LNCaP clone FGC (cell line): ENCODE data around the gene DEK.

ENCODE experiments used
- DNase-seq: peaks from one replicate; pipeline ENCODE4 v3.0.0-alpha.2; 2011; ENCODE audit warnings: low read depth
- H3K4me3 ChIP-seq: 2 replicates; pipeline ENCODE4 v1.5.1; 2011; ENCODE audit warnings: mild to moderate bottlenecking, low read depth, low read length, control low read depth
- CTCF ChIP-seq: IDR thresholded peaks from 2 replicates; pipeline ENCODE4 v1.5.1; 2012; ENCODE audit warnings: mild to moderate bottlenecking; ENCODE audit not compliant: control insufficient read depth, insufficient read depth; ENCODE audit errors: extremely low read depth

DEK gene

GRCh38 chr6:18204691-18205090, 59.6 kb downstream of the DEK start:
- no peak overlapping the region for H3K4me3 ChIP-seq
- no peak for TF ChIP-seq CTCF
- DNase-seq = no peak

DNA sequence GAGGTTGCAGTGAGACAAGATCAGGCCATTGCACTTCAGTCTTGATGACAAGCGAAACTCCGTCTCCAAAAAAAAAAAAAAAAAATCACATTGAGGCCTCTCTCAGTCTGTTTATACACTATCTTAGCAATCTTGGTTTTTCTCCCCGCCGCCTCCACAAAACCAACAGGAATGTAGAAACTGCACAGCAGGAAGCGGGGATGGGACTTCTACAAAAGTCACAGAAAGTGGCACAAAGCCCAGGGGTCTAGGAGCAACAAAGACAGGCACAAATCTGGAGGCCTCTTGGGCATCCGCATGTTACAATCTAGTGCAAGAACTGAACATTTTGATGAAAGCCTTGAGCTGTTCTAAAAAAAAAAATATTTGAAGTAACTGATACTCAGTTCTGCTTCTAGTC, 60.5 kb downstream of the DEK start:
- H3K4me3 ChIP-seq = no peak overlapping the region
- no peak for TF ChIP-seq CTCF
- DNase-seq = no peak

DNA sequence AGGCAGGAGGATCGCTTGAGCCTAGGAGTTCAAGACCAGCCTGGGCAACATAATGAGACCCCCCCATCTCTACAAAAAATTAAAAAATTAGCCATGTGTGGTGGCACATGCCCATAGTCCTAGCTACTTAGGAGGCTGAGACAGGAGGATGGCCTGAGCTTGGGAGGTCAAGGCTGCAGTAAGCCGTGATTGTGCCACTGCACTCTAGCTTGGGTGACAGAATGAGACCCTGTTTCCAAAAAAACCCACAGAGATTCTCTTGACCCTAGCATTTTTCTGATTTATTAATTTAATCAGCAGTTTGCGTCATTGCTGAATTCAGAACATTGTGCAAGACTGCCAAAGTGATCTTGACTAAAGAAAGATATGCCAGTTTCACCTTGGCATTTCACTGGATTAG, 72.3 kb downstream of the DEK start:
- no peak for DNase-seq
- no peak overlapping the region for H3K4me3 ChIP-seq
- TF ChIP-seq CTCF = no peak

DNA sequence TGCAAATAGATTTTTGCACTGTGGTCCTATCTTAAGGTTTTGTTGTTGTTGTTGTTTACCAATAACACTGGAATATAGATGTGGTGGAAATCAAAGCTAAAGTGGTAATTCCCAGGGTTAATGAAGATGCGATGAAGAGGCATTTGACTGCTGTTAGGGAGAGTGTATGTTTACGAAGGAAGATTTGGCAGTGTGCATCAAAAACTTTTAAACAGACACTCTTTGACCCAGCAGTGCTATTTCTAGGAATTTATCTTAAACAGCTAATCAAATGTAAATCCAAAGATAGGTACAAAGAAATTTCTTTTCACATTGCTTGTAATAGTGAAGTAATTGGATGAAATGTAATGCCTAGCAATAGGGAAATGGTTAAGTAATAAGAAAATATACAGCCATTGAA, 75.1 kb downstream of the DEK start:
- TF ChIP-seq CTCF = no peak
- H3K4me3 ChIP-seq = no peak overlapping the region
- DNase-seq = no peak

GRCh38 chr6:18187701-18188100, 76.6 kb downstream of the DEK start:
- DNase-seq = no peak
- no peak overlapping the region for H3K4me3 ChIP-seq
- no peak for TF ChIP-seq CTCF

DNA sequence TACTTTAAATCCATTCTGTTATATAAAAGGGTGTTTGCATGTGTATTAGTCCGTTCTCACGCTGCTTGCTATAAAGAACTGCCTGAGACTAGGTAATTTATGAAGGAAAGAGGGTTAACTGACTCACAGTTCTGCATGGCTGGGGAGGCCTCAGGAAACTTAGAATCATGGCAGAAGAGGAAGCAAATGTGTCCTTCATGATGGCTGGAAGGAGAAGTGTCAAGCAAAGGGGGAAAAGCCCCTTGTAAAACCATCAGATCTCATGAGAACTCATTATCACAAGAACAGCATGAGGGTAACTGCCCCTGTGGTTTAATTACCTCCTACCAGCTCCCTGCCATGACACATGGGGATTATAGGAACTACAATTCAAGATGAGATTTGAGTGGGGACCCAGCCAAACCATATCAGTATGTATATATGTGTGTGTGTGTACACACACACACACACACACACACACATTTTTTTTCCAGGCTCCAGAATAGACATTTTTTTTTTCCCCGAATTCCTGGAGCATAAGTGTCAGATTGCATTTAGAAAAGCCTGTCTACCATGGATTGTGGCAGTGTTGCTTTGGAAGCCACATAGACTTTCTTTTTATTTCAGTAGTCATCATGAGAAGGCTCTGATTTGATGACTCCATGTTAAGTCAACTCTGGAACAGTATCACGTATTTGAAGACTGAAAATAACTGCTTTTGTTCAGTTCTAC, 77.6 kb downstream of the DEK start:
- DNase-seq = no peak
- TF ChIP-seq CTCF = no peak
- H3K4me3 ChIP-seq = no peak overlapping the region

- TF ChIP-seq CTCF = no peak
- H3K4me3 ChIP-seq = no peak overlapping the region
- DNase-seq = peak; percentile 51
Observed at GRCh38 chr6:18186033-18186432, 78.3 kb downstream of the DEK start.
